Trophoblast cell (in vitro differentiated cells and primary cell): ENCODE measurements around the gene CHCHD6.
"Not testable (repeated sequence)": the region's sequence is repeated elsewhere in the genome, so short reads cannot be mapped to it uniquely, and the experiment has no call there.

Experiments
- DNase-seq, 2 donors: peaks; one replicate each; pipeline ENCODE4 v3.0.0-alpha.2; 2016
- H2AFZ ChIP-seq: 2 replicates; pipeline ENCODE4 v1.6.1; 2013; ENCODE audit warnings: low read length, moderate library complexity, mild to moderate bottlenecking; ENCODE audit not compliant: insufficient read depth, poor library complexity
- H2AK5ac ChIP-seq: 2 replicates; pipeline ENCODE4 v1.6.1; 2013; ENCODE audit warnings: mild to moderate bottlenecking, low read length
- H2BK120ac ChIP-seq: 2 replicates; pipeline ENCODE4 v1.6.1; 2013; ENCODE audit warnings: low read length, mild to moderate bottlenecking, moderate library complexity; ENCODE audit not compliant: insufficient read depth, poor library complexity
- H2BK12ac ChIP-seq: 2 replicates; pipeline ENCODE4 v1.6.1; 2013; ENCODE audit warnings: mild to moderate bottlenecking, low read length, moderate library complexity
- H2BK5ac ChIP-seq: 2 replicates; pipeline ENCODE4 v1.6.1; 2013; ENCODE audit warnings: low read length, low read depth, moderate library complexity, mild to moderate bottlenecking; ENCODE audit not compliant: poor library complexity
- H3K14ac ChIP-seq: 2 replicates; pipeline ENCODE4 v1.6.1; 2013; ENCODE audit warnings: mild to moderate bottlenecking, low read length
- H3K18ac ChIP-seq: 2 replicates; pipeline ENCODE4 v1.6.1; 2013; ENCODE audit warnings: mild to moderate bottlenecking, low read length
- H3K23ac ChIP-seq: 2 replicates; pipeline ENCODE4 v1.6.1; 2013; ENCODE audit warnings: low read length
- H3K27ac ChIP-seq: 2 replicates; pipeline ENCODE4 v1.5.1; 2013; ENCODE audit warnings: low read depth, mild to moderate bottlenecking, inconsistent platforms, low read length, moderate library complexity
- H3K27me3 ChIP-seq: 2 replicates; pipeline ENCODE4 v1.6.1; 2013; ENCODE audit warnings: inconsistent platforms, mild to moderate bottlenecking, low read length, moderate library complexity; ENCODE audit not compliant: insufficient read depth
- H3K36me3 ChIP-seq, 2 experiments: 1 replicate in 1 of 2; 2 replicates in 1 of 2; pipeline ENCODE4 v1.6.1; 2013; ENCODE audit warnings: low read length in 2 of 2, mild to moderate bottlenecking in 2 of 2, moderate library complexity in 1 of 2; ENCODE audit not compliant: insufficient read depth in 2 of 2, control insufficient read depth in 1 of 2
- H3K4ac ChIP-seq: 2 replicates; pipeline ENCODE4 v1.6.1; 2013; ENCODE audit warnings: low read depth, mild to moderate bottlenecking, low read length, moderate library complexity
- H3K4me1 ChIP-seq, 2 experiments: 1 replicate in 1 of 2; 2 replicates in 1 of 2; pipeline ENCODE4 v1.6.1; 2013; ENCODE audit warnings: low read length in 2 of 2, mild to moderate bottlenecking in 2 of 2, moderate library complexity in 1 of 2; ENCODE audit not compliant: insufficient read depth in 2 of 2, control insufficient read depth in 1 of 2
- H3K4me2 ChIP-seq: 2 replicates; pipeline ENCODE4 v1.6.1; 2013; ENCODE audit warnings: inconsistent platforms, mild to moderate bottlenecking, low read length, moderate library complexity
- H3K4me3 ChIP-seq: 2 replicates; pipeline ENCODE4 v1.5.1; 2013; ENCODE audit warnings: mild to moderate bottlenecking, low read depth, low read length, inconsistent platforms
- H3K79me1 ChIP-seq: one replicate; pipeline ENCODE4 v1.6.1; 2013; ENCODE audit warnings: low read length
- H3K79me2 ChIP-seq: 2 replicates; pipeline ENCODE4 v1.6.1; 2013; ENCODE audit warnings: low read length, mild to moderate bottlenecking; ENCODE audit not compliant: control insufficient read depth, insufficient read depth, poor library complexity
- H3K9ac ChIP-seq: 2 replicates; pipeline ENCODE4 v1.6.1; 2013; ENCODE audit warnings: mild to moderate bottlenecking, low read length
- H3K9me3 ChIP-seq: 2 replicates; pipeline ENCODE4 v1.6.1; 2013; ENCODE audit warnings: low read depth, mild to moderate bottlenecking, control low read depth, inconsistent platforms, low read length; ENCODE audit not compliant: insufficient read depth
- H4K12ac ChIP-seq: 2 replicates; pipeline ENCODE4 v1.6.1; 2013; ENCODE audit warnings: low read depth, mild to moderate bottlenecking, low read length, moderate library complexity
- H4K8ac ChIP-seq: 2 replicates; pipeline ENCODE4 v1.6.1; 2013; ENCODE audit warnings: low read depth, mild to moderate bottlenecking, low read length, moderate library complexity
- H4K91ac ChIP-seq: one replicate; pipeline ENCODE4 v1.6.1; 2013; ENCODE audit warnings: low read depth, mild to moderate bottlenecking, low read length, moderate library complexity
- WGBS: extraction: QIAGEN DNeasy Blood & Tissue Kit; methylation state at CpG from one replicate; pipeline ENCODE4 v1.1.7; 2013; ENCODE audit warnings: missing lambda C conversion rate; ENCODE audit not compliant: insufficient read length, insufficient coverage; ENCODE audit errors: extremely low coverage; 5-methylcytosine and 5-hydroxymethylcytosine counted together

The CHCHD6 gene

GRCh38 chr3:126798521-126798920 is 94.5 kb downstream of the CHCHD6 start:
- DNase-seq, result no peak
- no CpG with 5 or more reads among the region's 9 CpGs for WGBS
- Histone ChIP-seq H3K27me3 (no peaks in the 10 kb centered on the region), H2BK120ac (no peak overlapping the region), H3K4me1 (no peaks in the 10 kb centered on the region), H4K8ac (no peak overlapping the region), H3K9me3 (peaks cover 5% of the 10 kb centered on the region), H3K18ac (no peak overlapping the region), H3K9ac (no peak overlapping the region), H2AFZ (no peak overlapping the region), H3K27ac (no peak overlapping the region), H3K14ac (no peak overlapping the region), H2AK5ac (no peak overlapping the region), H4K12ac (no peak overlapping the region), H3K4me3 (no peak overlapping the region), H2BK12ac (no peak overlapping the region), H3K36me3 (peaks cover 0 to 2% of the 10 kb centered on the region in 2 experiments), H2BK5ac (no peak overlapping the region), H3K4ac (no peak overlapping the region), H3K23ac (no peak overlapping the region), H4K91ac (no peak overlapping the region), H3K79me1 (no peaks in the 10 kb centered on the region), H3K79me2 (peaks cover 2% of the 10 kb centered on the region), H3K4me2 (no peak overlapping the region)

- H3K23ac ChIP-seq, result no peak overlapping the region
- H3K4ac ChIP-seq, result no peak overlapping the region
- no peak overlapping the region for H2BK120ac ChIP-seq
- no peak overlapping the region for H3K18ac ChIP-seq
- no peaks in the 10 kb centered on the region for H3K79me1 ChIP-seq
- peaks cover 5% of the 10 kb centered on the region for H3K9me3 ChIP-seq
- no peak overlapping the region for H3K9ac ChIP-seq
- WGBS, result no CpG with 5 or more reads among the region's 2 CpGs
- no peak overlapping the region for H3K4me3 ChIP-seq
- no peak overlapping the region for H3K27ac ChIP-seq
- H4K12ac ChIP-seq, result no peak overlapping the region
- no peak overlapping the region for H4K8ac ChIP-seq
- no peak overlapping the region for H2AK5ac ChIP-seq
- no peak overlapping the region for H2BK5ac ChIP-seq
- peaks cover 0 to 2% of the 10 kb centered on the region in 2 experiments for H3K36me3 ChIP-seq
- H2BK12ac ChIP-seq, result no peak overlapping the region
- H3K14ac ChIP-seq, result no peak overlapping the region
- no peaks in the 10 kb centered on the region for H3K27me3 ChIP-seq
- H3K4me1 ChIP-seq, result no peaks in the 10 kb centered on the region
- H2AFZ ChIP-seq, result no peak overlapping the region
- H4K91ac ChIP-seq, result no peak overlapping the region
- H3K79me2 ChIP-seq, result peaks cover 2% of the 10 kb centered on the region
- no peak overlapping the region for H3K4me2 ChIP-seq
- no peak for DNase-seq
Measured at GRCh38 chr3:126799099-126799498, 95.1 kb downstream of the CHCHD6 start.

- H3K9ac ChIP-seq, H4K8ac ChIP-seq, H2AFZ ChIP-seq, H4K91ac ChIP-seq, H3K23ac ChIP-seq, H2BK120ac ChIP-seq, H3K27ac ChIP-seq, H3K79me1 ChIP-seq, H3K36me3 ChIP-seq, H3K14ac ChIP-seq, H3K4ac ChIP-seq, H2BK5ac ChIP-seq, H3K79me2 ChIP-seq, H3K4me2 ChIP-seq, DNase-seq, H3K18ac ChIP-seq, H3K4me1 ChIP-seq, H3K9me3 ChIP-seq, H3K4me3 ChIP-seq, H2AK5ac ChIP-seq, H2BK12ac ChIP-seq, H4K12ac ChIP-seq, H3K27me3 ChIP-seq: not testable (repeated sequence)
- no CpG with 5 or more reads among the region's 11 CpGs for WGBS
Measured at GRCh38 chr3:126801312-126801711, 97.3 kb downstream of the CHCHD6 start.

GRCh38 chr3:126807795-126808194 is 103.8 kb downstream of the CHCHD6 start:
- H3K36me3 ChIP-seq, result no peaks in the 10 kb centered on the region
- H3K4me2 ChIP-seq, result no peak overlapping the region
- no peak overlapping the region for H4K12ac ChIP-seq
- peaks cover 0 to 2% of the 10 kb centered on the region in 2 experiments for H3K4me1 ChIP-seq
- no peak overlapping the region for H2BK5ac ChIP-seq
- no peaks in the 10 kb centered on the region for H3K9me3 ChIP-seq
- H2BK120ac ChIP-seq, result no peak overlapping the region
- H3K27me3 ChIP-seq, result no peaks in the 10 kb centered on the region
- no peak overlapping the region for H2AK5ac ChIP-seq
- no peak overlapping the region for H3K9ac ChIP-seq
- H3K23ac ChIP-seq, result no peak overlapping the region
- H3K4ac ChIP-seq, result no peak overlapping the region
- no peak overlapping the region for H3K14ac ChIP-seq
- H2BK12ac ChIP-seq, result no peak overlapping the region
- no peak overlapping the region for H3K27ac ChIP-seq
- H3K79me1 ChIP-seq, result no peaks in the 10 kb centered on the region
- H4K91ac ChIP-seq, result no peak overlapping the region
- no peak overlapping the region for H2AFZ ChIP-seq
- no peak overlapping the region for H3K4me3 ChIP-seq
- no peak overlapping the region for H3K18ac ChIP-seq
- no CpG with 5 or more reads among the region's 4 CpGs for WGBS
- H3K79me2 ChIP-seq, result no peaks in the 10 kb centered on the region
- H4K8ac ChIP-seq, result no peak overlapping the region
- DNase-seq, result no peak
